Measurements from ENCODE around the gene PDE9A. TPM values are rescaled to one million over a fixed set of nuclear protein-coding genes. Genes with fewer than 3 reads are reported as not detected.

PDE9A gene
- total RNA-seq, 4 donors from 2014 or later: 92.4 to 478 (median 444) TPM

DNA sequence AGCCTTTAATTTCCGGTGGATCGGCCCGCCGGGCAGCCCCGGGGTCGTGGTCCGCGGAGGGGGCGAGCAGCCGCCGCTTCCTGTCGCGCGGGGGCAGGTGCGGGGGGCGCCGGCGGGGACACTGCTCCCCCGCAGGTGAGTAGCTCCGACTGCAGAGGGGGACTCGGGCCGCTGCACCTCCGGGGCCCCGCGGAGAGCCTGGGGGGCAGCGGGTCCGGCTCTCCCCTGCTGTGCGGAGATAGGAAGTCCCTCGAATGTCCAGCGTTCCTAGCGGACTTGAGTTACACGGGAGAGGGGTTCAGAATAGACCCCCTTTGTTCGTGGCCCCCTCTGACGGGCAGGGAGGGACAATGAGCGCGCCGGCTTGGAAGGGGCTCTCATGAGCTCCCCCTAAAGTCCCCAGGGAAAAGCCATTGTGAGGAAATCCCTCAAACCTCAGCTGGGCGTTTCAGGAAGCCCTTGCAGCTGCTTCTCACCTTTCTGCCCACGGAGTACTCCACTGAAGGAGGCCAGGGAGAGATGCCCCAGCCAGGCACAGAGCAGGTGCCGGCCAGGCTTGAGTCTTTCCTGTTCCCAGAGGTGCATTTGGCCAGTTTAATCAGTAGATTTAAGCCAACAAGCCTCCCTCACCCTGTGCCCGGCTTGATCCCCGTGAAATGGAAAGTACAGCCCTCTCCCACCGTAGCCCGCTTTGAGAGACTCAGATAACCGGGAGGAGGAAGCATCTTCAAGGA, 925 bp downstream of the PDE9A start:
- H3K4me3 ChIP-seq: peak overlapping the region; percentile 55 to 81 (median 69)
- no peak for TF ChIP-seq POLR2A (IDR thresholded peaks at IDR 0.05)
- TF ChIP-seq, protein P1, sequence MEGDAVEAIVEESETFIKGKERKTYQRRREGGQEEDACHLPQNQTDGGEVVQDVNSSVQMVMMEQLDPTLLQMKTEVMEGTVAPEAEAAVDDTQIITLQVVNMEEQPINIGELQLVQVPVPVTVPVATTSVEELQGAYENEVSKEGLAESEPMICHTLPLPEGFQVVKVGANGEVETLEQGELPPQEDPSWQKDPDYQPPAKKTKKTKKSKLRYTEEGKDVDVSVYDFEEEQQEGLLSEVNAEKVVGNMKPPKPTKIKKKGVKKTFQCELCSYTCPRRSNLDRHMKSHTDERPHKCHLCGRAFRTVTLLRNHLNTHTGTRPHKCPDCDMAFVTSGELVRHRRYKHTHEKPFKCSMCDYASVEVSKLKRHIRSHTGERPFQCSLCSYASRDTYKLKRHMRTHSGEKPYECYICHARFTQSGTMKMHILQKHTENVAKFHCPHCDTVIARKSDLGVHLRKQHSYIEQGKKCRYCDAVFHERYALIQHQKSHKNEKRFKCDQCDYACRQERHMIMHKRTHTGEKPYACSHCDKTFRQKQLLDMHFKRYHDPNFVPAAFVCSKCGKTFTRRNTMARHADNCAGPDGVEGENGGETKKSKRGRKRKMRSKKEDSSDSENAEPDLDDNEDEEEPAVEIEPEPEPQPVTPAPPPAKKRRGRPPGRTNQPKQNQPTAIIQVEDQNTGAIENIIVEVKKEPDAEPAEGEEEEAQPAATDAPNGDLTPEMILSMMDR (IDR thresholded peaks at IDR 0.05): no peak
- H3K27ac ChIP-seq: peak overlapping the region; percentile 55 to 88 (median 79)
- H3K4me1 ChIP-seq: peaks cover 0 to 51% (median 18%) of the 10 kb centered on the region in 4 donors
- H3K36me3 ChIP-seq: no peaks in the 10 kb centered on the region
- no peaks in the 10 kb centered on the region for H3K9me3 ChIP-seq
- H3K27me3 ChIP-seq: no peaks in the 10 kb centered on the region
- DNase-seq: no peak

DNA sequence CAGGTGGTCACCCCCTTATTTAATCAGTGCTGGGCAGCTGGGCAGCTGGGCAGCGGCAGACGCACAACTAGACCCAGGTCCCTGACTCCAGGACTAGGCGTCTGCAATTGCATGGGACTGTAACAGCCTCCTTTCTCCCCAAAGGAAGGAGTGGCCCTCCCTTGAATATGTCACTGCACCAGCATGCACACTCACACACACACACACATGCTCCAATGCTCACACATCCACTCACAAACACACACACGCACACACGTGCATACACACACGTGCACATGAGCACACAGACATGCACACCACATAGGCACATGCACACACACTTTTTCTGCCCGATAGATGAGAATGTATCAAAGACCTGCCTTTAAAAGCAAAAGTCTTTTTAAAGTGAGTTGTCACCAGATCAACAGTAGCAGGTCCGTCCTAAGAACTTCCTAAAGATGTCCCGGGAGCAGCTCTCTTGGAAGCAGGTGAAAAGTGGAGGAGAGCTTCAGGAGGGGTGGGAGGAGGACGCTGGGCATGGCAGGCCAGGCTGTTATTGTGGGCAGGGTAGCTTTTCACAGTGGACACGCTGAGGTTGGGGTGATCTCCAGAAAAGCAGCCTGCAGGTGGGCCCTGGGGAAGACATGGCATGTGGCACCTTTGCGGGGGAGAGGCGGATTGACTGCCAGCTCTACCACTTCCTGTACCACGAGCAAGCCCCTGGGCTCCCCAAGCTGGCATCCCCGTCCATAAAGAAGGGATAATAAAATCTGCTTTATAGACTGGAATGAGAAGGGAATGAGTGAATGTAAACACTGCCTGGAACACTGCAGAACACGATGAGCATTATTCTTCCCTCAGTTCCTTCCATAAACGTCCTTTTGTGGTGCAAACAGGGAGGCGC, 1.7 kb downstream of the PDE9A start:
- DNase-seq: no peak
- Histone ChIP-seq H3K4me1 (peaks cover 0 to 43% (median 18%) of the 10 kb centered on the region in 4 donors), H3K4me3 (peak overlapping the region; percentile 55 to 81 (median 69))

DNA sequence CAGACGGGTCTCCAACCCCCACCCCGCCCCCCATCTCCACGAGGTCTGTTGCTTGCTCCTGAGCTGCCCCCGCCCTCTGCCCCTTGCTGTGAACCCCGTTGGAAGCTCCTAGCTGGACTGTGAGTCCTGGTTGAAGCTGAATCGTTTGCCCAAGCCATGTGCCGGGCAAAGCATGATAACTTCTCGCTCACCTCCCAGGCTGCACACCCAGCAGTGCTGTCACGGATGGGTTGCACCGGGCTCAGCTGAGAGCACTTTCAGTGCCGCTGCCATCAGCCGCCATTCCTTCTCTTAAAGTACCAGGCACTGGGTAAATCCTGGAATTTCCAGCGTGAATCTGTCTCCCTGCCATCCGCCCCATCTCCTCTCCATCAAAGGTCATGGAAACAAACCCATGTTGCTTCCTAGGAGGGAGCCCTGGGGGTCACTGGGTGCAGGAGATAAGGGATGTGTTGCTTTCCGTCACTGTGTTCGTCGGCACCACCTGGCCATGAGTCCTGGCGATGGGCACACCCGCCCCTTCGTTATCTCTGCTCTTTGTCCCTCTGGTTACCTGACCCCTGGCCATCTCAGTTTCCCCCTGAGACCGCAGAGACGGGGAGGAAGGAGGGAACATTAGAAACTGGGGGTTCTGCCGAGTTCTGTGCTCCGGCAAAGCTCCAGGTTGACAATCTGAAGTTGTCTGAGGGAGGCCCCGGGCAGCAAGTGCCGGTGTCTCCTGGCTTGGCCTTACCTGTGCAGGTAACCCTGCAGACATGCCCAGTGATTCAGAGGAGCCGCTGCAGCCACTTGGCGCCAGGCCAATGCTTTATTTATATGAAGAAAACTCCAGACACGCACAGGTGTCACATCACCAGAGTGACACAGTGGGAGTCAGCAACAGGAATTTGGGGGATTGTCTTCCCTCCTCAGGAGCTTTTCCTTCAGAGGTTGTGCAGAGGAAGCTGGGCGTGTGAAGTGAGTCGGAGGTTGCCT, 2.7 kb downstream of the PDE9A start:
- DNase-seq: peak in 1 of 3 donors; percentile 68
- Histone ChIP-seq H3K4me3 (peak overlapping the region in 2 of 4 donors; percentile 77 to 81), H3K4me1 (peaks cover 0 to 40% (median 18%) of the 10 kb centered on the region in 4 donors), H3K9me3 (no peaks in the 10 kb centered on the region), H3K27me3 (no peaks in the 10 kb centered on the region), H3K36me3 (no peaks in the 10 kb centered on the region), H3K27ac (peak overlapping the region in 2 of 4 donors; percentile 81 to 88)
- peak in 1 of 2 donors; percentile 18 for TF ChIP-seq POLR2A (IDR thresholded peaks at IDR 0.05)
- TF ChIP-seq, protein P1 (IDR thresholded peaks at IDR 0.05): no peak

More for the DNA sequence above, 1.7 kb downstream of the PDE9A start:
- H3K27ac ChIP-seq: peak overlapping the region in 3 of 4 donors; percentile 77 to 88 (median 81)
- TF ChIP-seq POLR2A (IDR thresholded peaks at IDR 0.05): no peak
- TF ChIP-seq, protein P1 (IDR thresholded peaks at IDR 0.05): no peak
- no peaks in the 10 kb centered on the region for H3K36me3 ChIP-seq
- H3K9me3 ChIP-seq: no peaks in the 10 kb centered on the region
- no peaks in the 10 kb centered on the region for H3K27me3 ChIP-seq

DNA sequence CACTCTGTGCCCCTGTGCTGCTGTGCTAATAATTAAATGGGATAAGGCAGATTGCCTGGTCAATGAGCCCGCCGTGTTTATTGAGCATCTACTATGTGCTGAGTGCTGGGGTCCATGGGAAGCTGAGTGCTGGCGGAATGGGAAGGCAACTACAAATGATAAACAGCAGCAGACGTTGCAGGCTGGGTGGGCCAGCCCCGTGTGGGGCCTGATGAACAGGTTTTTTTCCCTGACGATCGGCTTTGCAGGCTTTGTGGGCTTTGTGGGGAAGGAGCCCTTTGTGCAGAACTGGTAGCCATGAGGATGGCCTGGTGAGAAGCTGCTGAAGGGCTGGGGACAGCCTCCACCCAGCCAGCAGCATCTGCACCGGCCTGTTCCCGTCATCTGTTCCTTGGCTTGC, 3.5 kb downstream of the PDE9A start:
- H3K9me3 ChIP-seq: no peaks in the 10 kb centered on the region
- DNase-seq: no peak
- H3K4me1 ChIP-seq: peaks cover 0 to 35% (median 18%) of the 10 kb centered on the region in 4 donors
- no peak overlapping the region for H3K4me3 ChIP-seq
- no peak overlapping the region for H3K27ac ChIP-seq
- TF ChIP-seq POLR2A (IDR thresholded peaks at IDR 0.05): no peak
- TF ChIP-seq, protein P1 (IDR thresholded peaks at IDR 0.05): no peak
- H3K27me3 ChIP-seq: no peaks in the 10 kb centered on the region
- no peaks in the 10 kb centered on the region for H3K36me3 ChIP-seq
